Measurements from ENCODE around the gene BTN1A1.
"Not testable (repeated sequence)": the region's sequence is repeated elsewhere in the genome, so short reads cannot be mapped to it uniquely, and the experiment has no call there.

The BTN1A1 gene

GRCh38 chr6:26537160-26537845 lies 37.2 kb downstream of the BTN1A1 start:
- DNase-seq (ENCODE audit: low spot score) = peak; percentile 97

- peak; percentile 95 for DNase-seq (ENCODE audit: low spot score)
Measured at GRCh38 chr6:26537846-26538571, 37.9 kb downstream of the BTN1A1 start, which contains the start of gene HMGN4. Gene HMGN4 (plus strand): TSS chr6:26538366. CDS start chr6:26545207, 6,841 bp downstream.

- no peak for DNase-seq (ENCODE audit: low spot score)
Measured at GRCh38 chr6:26538572-26538902, 38.4 kb downstream of the BTN1A1 start.

GRCh38 chr6:26539071-26539615 lies 39.0 kb downstream of the BTN1A1 start:
- DNase-seq (ENCODE audit: low spot score) = peak; percentile 30

GRCh38 chr6:26541579-26541978 lies 41.5 kb downstream of the BTN1A1 start:
- DNase-seq (ENCODE audit: low spot score) = no peak

- peak; percentile 24 for DNase-seq (ENCODE audit: low spot score)
Measured at GRCh38 chr6:26543953-26544352, 43.9 kb downstream of the BTN1A1 start.

- no peak for DNase-seq (ENCODE audit: low spot score)
Measured at GRCh38 chr6:26544473-26544872, 44.4 kb downstream of the BTN1A1 start.

- no peak for DNase-seq (ENCODE audit: low spot score)
Measured at GRCh38 chr6:26545627-26546026, 45.5 kb downstream of the BTN1A1 start.

- not testable (repeated sequence) for DNase-seq (ENCODE audit: low spot score)
Measured at GRCh38 chr6:26547363-26547762, 47.3 kb downstream of the BTN1A1 start.

GRCh38 chr6:26550250-26550993 lies 50.3 kb downstream of the BTN1A1 start:
- no peak for DNase-seq (ENCODE audit: low spot score)

GRCh38 chr6:26552205-26552604 lies 52.1 kb downstream of the BTN1A1 start:
- no peak for DNase-seq (ENCODE audit: low spot score)

- DNase-seq (ENCODE audit: low spot score) = no peak
Measured at GRCh38 chr6:26552640-26553188, 52.6 kb downstream of the BTN1A1 start.

- peak; percentile 91 for DNase-seq (ENCODE audit: low spot score)
Measured at GRCh38 chr6:26553264-26553634, 53.1 kb downstream of the BTN1A1 start.

GRCh38 chr6:26553635-26554446 lies 53.7 kb downstream of the BTN1A1 start:
- peak; percentile 90 for DNase-seq (ENCODE audit: low spot score)

GRCh38 chr6:26554447-26554696 lies 54.3 kb downstream of the BTN1A1 start:
- DNase-seq (ENCODE audit: low spot score) = no peak

GRCh38 chr6:26554697-26555504 lies 54.8 kb downstream of the BTN1A1 start:
- peak; percentile 72 for DNase-seq (ENCODE audit: low spot score)

GRCh38 chr6:26555505-26556262 lies 55.6 kb downstream of the BTN1A1 start:
- DNase-seq (ENCODE audit: low spot score) = peak; percentile 64

GRCh38 chr6:26556263-26557070 lies 56.4 kb downstream of the BTN1A1 start:
- DNase-seq (ENCODE audit: low spot score) = peak; percentile 90
